NCI-H1417 (cell line): ENCODE measurements around the gene CCL16.
A peak's percentile ranks its signal among the peaks of the same experiment; 100 is the strongest.
"Not testable (repeated sequence)": the region's sequence is repeated elsewhere in the genome, so short reads cannot be mapped to it uniquely, and the experiment has no call there.

ENCODE experiments used
- DNase-seq, 3 experiments: peaks; one replicate each; lab custom pipeline; 2025; lab: John Stamatoyannopoulos, UW

The CCL16 gene

GRCh38 chr17:35938492-35938891 lies 42.8 kb downstream of the CCL16 start:
- not testable (repeated sequence) for DNase-seq

- no peak for DNase-seq
These were observed 45.2 kb downstream of the CCL16 start for GRCh38 chr17:35936063-35936462.

GRCh38 chr17:35934760-35935159 lies 46.5 kb downstream of the CCL16 start:
- DNase-seq: no peak

- no peak for DNase-seq
These were observed 48.7 kb downstream of the CCL16 start for GRCh38 chr17:35932586-35932985.

GRCh38 chr17:35931794-35932425 lies 49.4 kb downstream of the CCL16 start:
- no peak for DNase-seq

GRCh38 chr17:35930211-35931065 lies 50.9 kb downstream of the CCL16 start, which contains the start of gene RDM1:
Gene RDM1, minus strand, starts transcription at chr17:35930773. Its CDS starts 46 bp downstream, at chr17:35930727.
- peak; percentile 91 to 94 (median 93) for DNase-seq

- no peak for DNase-seq
These were observed 53.6 kb downstream of the CCL16 start for GRCh38 chr17:35927714-35928113.
